H9 (cell line): ENCODE data around the gene SLC8B1. TPM values are rescaled to one million over a fixed set of nuclear protein-coding genes. Genes with fewer than 3 reads are reported as not detected.

Experiments used
- DNase-seq: peaks from one replicate; pipeline ENCODE4 v3.0.0-alpha.2; 2017
- H2AFZ ChIP-seq: one replicate; pipeline ENCODE4 v1.6.1; 2013; ENCODE audit warnings: mild to moderate bottlenecking, low read length, control low read depth, moderate library complexity
- H2AK5ac ChIP-seq: 2 replicates; pipeline ENCODE4 v1.6.1; 2013; ENCODE audit warnings: low read length, control low read depth, mixed read lengths; ENCODE audit not compliant: insufficient read length
- H2BK120ac ChIP-seq: one replicate; pipeline ENCODE4 v1.6.1; 2013; ENCODE audit warnings: low read depth, mild to moderate bottlenecking, low read length, control low read depth, inconsistent platforms; ENCODE audit not compliant: poor library complexity, severe bottlenecking
- H2BK12ac ChIP-seq: 2 replicates; pipeline ENCODE4 v1.6.1; 2013; ENCODE audit warnings: low read length, control low read depth, mixed read lengths, low read depth; ENCODE audit not compliant: insufficient read length
- H2BK15ac ChIP-seq: 2 replicates; pipeline ENCODE4 v1.6.1; 2013; ENCODE audit warnings: low read depth, low read length, control low read depth
- H2BK20ac ChIP-seq: one replicate; pipeline ENCODE4 v1.6.1; 2013; ENCODE audit warnings: low read depth, mild to moderate bottlenecking, low read length, control low read depth, inconsistent platforms; ENCODE audit not compliant: poor library complexity, severe bottlenecking
- H2BK5ac ChIP-seq: 2 replicates; pipeline ENCODE4 v1.6.1; 2013; ENCODE audit warnings: low read length, control low read depth, mixed read lengths; ENCODE audit not compliant: insufficient read length
- H3K14ac ChIP-seq: 2 replicates; pipeline ENCODE4 v1.6.1; 2013; ENCODE audit warnings: low read length, control low read depth; ENCODE audit not compliant: insufficient read depth
- H3K18ac ChIP-seq: 2 replicates; pipeline ENCODE4 v1.6.1; 2013; ENCODE audit warnings: low read depth, mild to moderate bottlenecking, mixed read lengths, low read length, control low read depth; ENCODE audit not compliant: insufficient read length
- H3K23ac ChIP-seq: 2 replicates; pipeline ENCODE4 v1.6.1; 2013; ENCODE audit warnings: low read length, control low read depth, mixed read lengths, low read depth; ENCODE audit not compliant: insufficient read length
- H3K23me2 ChIP-seq: 2 replicates; pipeline ENCODE4 v1.6.1; 2013; ENCODE audit warnings: low read depth, mild to moderate bottlenecking, mixed read lengths, low read length, control low read depth; ENCODE audit not compliant: insufficient read length, poor library complexity, severe bottlenecking
- H3K27ac ChIP-seq: 2 replicates; pipeline ENCODE4 v1.5.1; 2013; ENCODE audit warnings: low read length, control low read depth, mixed read lengths, low read depth; ENCODE audit not compliant: insufficient read length
- H3K27me3 ChIP-seq: 2 replicates; pipeline ENCODE4 v1.6.1; 2013; ENCODE audit warnings: low read length, control low read depth, inconsistent platforms; ENCODE audit not compliant: insufficient read depth
- H3K4ac ChIP-seq: 2 replicates; pipeline ENCODE4 v1.6.1; 2013; ENCODE audit warnings: low read depth, mild to moderate bottlenecking, control low read depth, inconsistent platforms, low read length, moderate library complexity
- H3K4me1 ChIP-seq: 2 replicates; pipeline ENCODE4 v1.6.1; 2013; ENCODE audit warnings: low read length, control low read depth, inconsistent platforms; ENCODE audit not compliant: insufficient read depth
- H3K4me2 ChIP-seq: 2 replicates; pipeline ENCODE4 v1.6.1; 2013; ENCODE audit warnings: low read length, control low read depth, mixed read lengths; ENCODE audit not compliant: insufficient read length, insufficient read depth
- H3K56ac ChIP-seq: 2 replicates; pipeline ENCODE4 v1.6.1; 2013; ENCODE audit warnings: low read depth, mild to moderate bottlenecking, mixed read lengths, low read length, control low read depth; ENCODE audit not compliant: insufficient read length
- H3K79me1 ChIP-seq: 2 replicates; pipeline ENCODE4 v1.6.1; 2013; ENCODE audit warnings: low read depth, mild to moderate bottlenecking, moderate library complexity, low read length, control low read depth, inconsistent platforms; ENCODE audit not compliant: insufficient read depth, poor library complexity, severe bottlenecking
- H3K79me2 ChIP-seq: 2 replicates; pipeline ENCODE4 v1.6.1; 2013; ENCODE audit warnings: low read length, control low read depth, inconsistent platforms; ENCODE audit not compliant: insufficient read depth
- H3K9ac ChIP-seq: 2 replicates; pipeline ENCODE4 v1.6.1; 2013; ENCODE audit warnings: low read length, control low read depth, mixed read lengths; ENCODE audit not compliant: insufficient read length; ENCODE audit errors: extremely low read depth
- H3K9me3 ChIP-seq: one replicate; pipeline ENCODE4 v1.6.1; 2013; ENCODE audit warnings: low read depth, low read length, inconsistent platforms; ENCODE audit not compliant: control insufficient read depth
- H3T11ph ChIP-seq: one replicate; pipeline ENCODE4 v1.6.1; 2013; ENCODE audit warnings: mild to moderate bottlenecking, low read length, control low read depth, inconsistent platforms
- H4K20me1 ChIP-seq: one replicate; pipeline ENCODE4 v1.6.1; 2013; ENCODE audit not compliant: control insufficient read depth, insufficient read length, insufficient read depth
- H4K5ac ChIP-seq: 2 replicates; pipeline ENCODE4 v1.6.1; 2013; ENCODE audit warnings: low read depth, mild to moderate bottlenecking, mixed read lengths, low read length, control low read depth; ENCODE audit not compliant: insufficient read length
- H4K8ac ChIP-seq: replicated peaks from 2 replicates; pipeline ENCODE4 v1.6.1; 2013; ENCODE audit warnings: low read length, control low read depth, mixed read lengths, low read depth; ENCODE audit not compliant: insufficient read length
- H4K91ac ChIP-seq: 2 replicates; pipeline ENCODE4 v1.6.1; 2013; ENCODE audit warnings: low read depth, mild to moderate bottlenecking, moderate library complexity, mixed read lengths, low read length, control low read depth; ENCODE audit not compliant: insufficient read length
- H3K27ac Mint-ChIP-seq, 3 experiments: 2 replicates in 2 of 3; 3 replicates in 1 of 3; pipeline ENCODE4 v1.8.0; 2020 to 2021; ENCODE audit warnings: mixed read lengths in 3 of 3, mild to moderate bottlenecking in 1 of 3, moderate library complexity in 1 of 3
- H3K27me3 Mint-ChIP-seq: 2 replicates; pipeline ENCODE4 v1.8.0; 2021; ENCODE audit warnings: low read depth, mild to moderate bottlenecking, moderate library complexity, mixed read lengths
- H3K36me3 Mint-ChIP-seq, 3 experiments: 2 replicates in 2 of 3; 3 replicates in 1 of 3; pipeline ENCODE4 v1.8.0; 2020 to 2021; ENCODE audit warnings: low read depth in 3 of 3, mixed read lengths in 3 of 3; ENCODE audit not compliant: insufficient read depth in 1 of 3
- H3K4me1 Mint-ChIP-seq, 2 experiments: 2 replicates each; pipeline ENCODE4 v1.8.0; 2020; ENCODE audit warnings: mixed read lengths in 2 of 2
- H3K4me3 Mint-ChIP-seq, 2 experiments: 2 replicates in 1 of 2; 3 replicates in 1 of 2; pipeline ENCODE4 v1.8.0; 2020 to 2021; ENCODE audit warnings: mild to moderate bottlenecking in 2 of 2, mixed read lengths in 2 of 2, moderate library complexity in 1 of 2
- H3K9me3 Mint-ChIP-seq, 2 experiments: 2 replicates in 1 of 2; 3 replicates in 1 of 2; pipeline ENCODE4 v1.8.0; 2020; ENCODE audit warnings: mild to moderate bottlenecking in 2 of 2, mixed read lengths in 2 of 2, moderate library complexity in 1 of 2
- WGBS: extraction: QIAGEN DNeasy Blood & Tissue Kit; methylation state at CpG from one replicate; pipeline ENCODE4 v1.1.7; 2013; ENCODE audit warnings: missing lambda C conversion rate, low lambda C conversion rate, mixed read lengths; ENCODE audit not compliant: insufficient read length; ENCODE audit errors: extremely low coverage; 5-methylcytosine and 5-hydroxymethylcytosine counted together
- total RNA-seq: library from RNA; stranded (reverse); gene quantifications from 2 replicates; pipeline ENCODE4 v1.2.1, GENCODE V29; 2021
- TF ChIP-seq, protein P1 (sequence below): fragments of 200-600 bp; sonication (generic); conservative IDR thresholded peaks from 3 replicates; pipeline ENCODE4 v1.8.0; 2021; ENCODE audit warnings: antibody characterized with exemption, mild to moderate bottlenecking

SLC8B1 gene
- total RNA-seq, 1 experiment from 2014 or later = 10.4 TPM

DNA sequence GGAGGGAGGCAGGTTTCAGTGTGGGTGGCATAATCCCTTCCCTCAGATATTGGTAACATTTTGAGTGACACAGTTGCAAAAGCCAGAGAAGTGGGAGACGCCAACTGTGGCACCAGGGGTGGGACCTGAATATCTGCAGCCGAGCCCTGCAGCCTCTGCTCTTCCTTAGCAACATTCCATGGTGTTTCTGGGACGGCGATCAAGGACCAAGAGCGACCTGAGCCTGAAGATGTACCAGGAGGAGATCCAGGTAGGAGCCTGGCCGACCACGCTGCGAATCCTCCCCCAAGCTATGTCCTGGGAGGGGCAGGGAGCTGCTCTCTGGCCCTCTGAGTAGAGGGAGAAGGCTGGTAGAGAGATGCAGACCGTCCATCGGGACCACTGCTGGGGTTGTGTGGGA is 41.8 kb downstream of the SLC8B1 start:
- H2AFZ ChIP-seq = no peak overlapping the region
- H3K14ac ChIP-seq = no peak overlapping the region
- H4K5ac ChIP-seq = no peak overlapping the region
- no peak overlapping the region for H3K4me2 ChIP-seq
- no peak overlapping the region for H4K91ac ChIP-seq
- TF ChIP-seq, protein P1, sequence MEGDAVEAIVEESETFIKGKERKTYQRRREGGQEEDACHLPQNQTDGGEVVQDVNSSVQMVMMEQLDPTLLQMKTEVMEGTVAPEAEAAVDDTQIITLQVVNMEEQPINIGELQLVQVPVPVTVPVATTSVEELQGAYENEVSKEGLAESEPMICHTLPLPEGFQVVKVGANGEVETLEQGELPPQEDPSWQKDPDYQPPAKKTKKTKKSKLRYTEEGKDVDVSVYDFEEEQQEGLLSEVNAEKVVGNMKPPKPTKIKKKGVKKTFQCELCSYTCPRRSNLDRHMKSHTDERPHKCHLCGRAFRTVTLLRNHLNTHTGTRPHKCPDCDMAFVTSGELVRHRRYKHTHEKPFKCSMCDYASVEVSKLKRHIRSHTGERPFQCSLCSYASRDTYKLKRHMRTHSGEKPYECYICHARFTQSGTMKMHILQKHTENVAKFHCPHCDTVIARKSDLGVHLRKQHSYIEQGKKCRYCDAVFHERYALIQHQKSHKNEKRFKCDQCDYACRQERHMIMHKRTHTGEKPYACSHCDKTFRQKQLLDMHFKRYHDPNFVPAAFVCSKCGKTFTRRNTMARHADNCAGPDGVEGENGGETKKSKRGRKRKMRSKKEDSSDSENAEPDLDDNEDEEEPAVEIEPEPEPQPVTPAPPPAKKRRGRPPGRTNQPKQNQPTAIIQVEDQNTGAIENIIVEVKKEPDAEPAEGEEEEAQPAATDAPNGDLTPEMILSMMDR = no peak
- H3K27ac Mint-ChIP-seq = no peak overlapping the region; a peak in 1 of 7 replicates
- H2BK120ac ChIP-seq = no peak overlapping the region
- no peaks in the 10 kb centered on the region for H4K20me1 ChIP-seq
- no peak for DNase-seq
- H3K27ac ChIP-seq = no peak overlapping the region
- H3K36me3 Mint-ChIP-seq = peaks cover 3 to 19% (median 6%) of the 10 kb centered on the region in 3 experiments; a peak in 5 of 7 replicates
- no peak overlapping the region for H3T11ph ChIP-seq
- no peaks in the 10 kb centered on the region for H3K27me3 Mint-ChIP-seq
- no peaks in the 10 kb centered on the region for H3K4me1 ChIP-seq
- WGBS = no CpG with 5 or more reads among the region's 10 CpGs
- H3K4me3 Mint-ChIP-seq = no peak overlapping the region
- H2BK5ac ChIP-seq = no peak overlapping the region
- peaks cover 0 to 2% of the 10 kb centered on the region in 2 experiments; a peak in 2 of 4 replicates for H3K4me1 Mint-ChIP-seq
- H3K79me1 ChIP-seq = no peaks in the 10 kb centered on the region
- no peak overlapping the region for H3K18ac ChIP-seq
- H2BK15ac ChIP-seq = no peak overlapping the region
- H2AK5ac ChIP-seq = no peak overlapping the region
- H4K8ac ChIP-seq = no peak overlapping the region
- no peaks in the 10 kb centered on the region for H3K9me3 Mint-ChIP-seq
- H2BK12ac ChIP-seq = no peak overlapping the region
- no peak overlapping the region for H3K23ac ChIP-seq
- no peaks in the 10 kb centered on the region for H3K79me2 ChIP-seq
- no peak overlapping the region for H3K4ac ChIP-seq
- H3K9me3 ChIP-seq = no peaks in the 10 kb centered on the region
- H3K56ac ChIP-seq = no peak overlapping the region
- no peaks in the 10 kb centered on the region for H3K27me3 ChIP-seq
- no peak overlapping the region for H2BK20ac ChIP-seq
- H3K23me2 ChIP-seq = no peaks in the 10 kb centered on the region
- no peak overlapping the region for H3K9ac ChIP-seq
